HEK293 (cell line): ENCODE data around the gene ZSCAN22.

ENCODE experiments used
- REST ChIP-seq: fragments of 450-650 bp; formaldehyde crosslinking; IDR thresholded peaks from 2 replicates; pipeline ENCODE4 v1.5.1; 2016; ENCODE audit warnings: missing biosample characterization, missing genetic modification characterization
- ZNF239 ChIP-seq: fragments of 450-650 bp; formaldehyde crosslinking; IDR thresholded peaks from 2 replicates; pipeline ENCODE4 v1.5.1; 2016; ENCODE audit warnings: missing biosample characterization, missing genetic modification characterization
- ZNF274 ChIP-seq, 2 experiments: fragments of 200-500 bp in 1 of 2; fragments of 450-650 bp in 1 of 2; sonication (Bioruptor generic) in 1 of 2; formaldehyde crosslinking in 1 of 2; IDR thresholded peaks; 2 replicates each; pipeline versions ENCODE4 v1.5.1 to v1.6.1; 2014 to 2016; ENCODE audit warnings: borderline replicate concordance in 1 of 2, inconsistent platforms in 1 of 2, low read length in 1 of 2, missing biosample characterization in 1 of 2, missing genetic modification characterization in 1 of 2
- ZNF521 ChIP-seq: fragments of 450-650 bp; formaldehyde crosslinking; IDR thresholded peaks from 2 replicates; pipeline ENCODE4 v1.5.1; 2017; ENCODE audit warnings: missing biosample characterization, mild to moderate bottlenecking, missing genetic modification characterization
- ZNF664 ChIP-seq: fragments of 450-650 bp; formaldehyde crosslinking; IDR thresholded peaks from 2 replicates; pipeline ENCODE4 v1.5.1; 2016; ENCODE audit warnings: missing biosample characterization, missing genetic modification characterization
- TF ChIP-seq, protein P1 (sequence below): fragments of 450-650 bp; formaldehyde crosslinking; IDR thresholded peaks from 2 replicates; pipeline ENCODE4 v1.5.1; 2016; ENCODE audit warnings: missing biosample characterization, missing genetic modification characterization

- no peak for TF ChIP-seq ZNF521 (tag by site-specific recombination)
- no peak for TF ChIP-seq ZNF274 (IDR thresholded peaks at IDR 0.05; ENCODE audit: low read length)
- no peak for TF ChIP-seq ZNF274 (tag by site-specific recombination; IDR thresholded peaks at IDR 0.05; ENCODE audit: borderline replicate concordance)
- TF ChIP-seq ZNF664 (tag by site-specific recombination): no peak
- no peak for TF ChIP-seq ZNF239 (tag by site-specific recombination)
- TF ChIP-seq REST (tag by site-specific recombination): no peak
- TF ChIP-seq, protein P1, sequence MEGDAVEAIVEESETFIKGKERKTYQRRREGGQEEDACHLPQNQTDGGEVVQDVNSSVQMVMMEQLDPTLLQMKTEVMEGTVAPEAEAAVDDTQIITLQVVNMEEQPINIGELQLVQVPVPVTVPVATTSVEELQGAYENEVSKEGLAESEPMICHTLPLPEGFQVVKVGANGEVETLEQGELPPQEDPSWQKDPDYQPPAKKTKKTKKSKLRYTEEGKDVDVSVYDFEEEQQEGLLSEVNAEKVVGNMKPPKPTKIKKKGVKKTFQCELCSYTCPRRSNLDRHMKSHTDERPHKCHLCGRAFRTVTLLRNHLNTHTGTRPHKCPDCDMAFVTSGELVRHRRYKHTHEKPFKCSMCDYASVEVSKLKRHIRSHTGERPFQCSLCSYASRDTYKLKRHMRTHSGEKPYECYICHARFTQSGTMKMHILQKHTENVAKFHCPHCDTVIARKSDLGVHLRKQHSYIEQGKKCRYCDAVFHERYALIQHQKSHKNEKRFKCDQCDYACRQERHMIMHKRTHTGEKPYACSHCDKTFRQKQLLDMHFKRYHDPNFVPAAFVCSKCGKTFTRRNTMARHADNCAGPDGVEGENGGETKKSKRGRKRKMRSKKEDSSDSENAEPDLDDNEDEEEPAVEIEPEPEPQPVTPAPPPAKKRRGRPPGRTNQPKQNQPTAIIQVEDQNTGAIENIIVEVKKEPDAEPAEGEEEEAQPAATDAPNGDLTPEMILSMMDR (tag by site-specific recombination): no peak
These were observed 45.7 kb downstream of the ZSCAN22 start for GRCh38 chr19:58372311-58373133.
